Neural cell (in vitro differentiated cells): ENCODE measurements around the gene SMCO4. TPM values are rescaled to one million over a fixed set of nuclear protein-coding genes. Genes with fewer than 3 reads are reported as not detected.

Experiments used
- H2AFZ ChIP-seq: fragments of 200-600, 300-800 bp; sonication (generic), shearing (Covaris generic); 2 replicates; pipeline ENCODE4 v1.6.0; 2014; ENCODE audit warnings: low read depth, mild to moderate bottlenecking, antibody characterized with exemption, low read length, moderate library complexity
- H3F3A ChIP-seq: fragments of 200-600 bp; shearing (Covaris generic); 2 replicates; pipeline ENCODE4 v1.6.1; 2016; ENCODE audit warnings: mild to moderate bottlenecking, moderate library complexity, mixed read lengths, antibody characterized with exemption, low read length; ENCODE audit not compliant: insufficient read depth, poor library complexity, severe bottlenecking
- H3K27ac ChIP-seq: fragments of 200-600, 300-800 bp; sonication (generic), shearing (Covaris generic); 2 replicates; pipeline ENCODE4 v1.5.1; 2014; ENCODE audit warnings: mild to moderate bottlenecking, low read length, moderate library complexity
- H3K27me3 ChIP-seq: fragments of 300-800, 200-600 bp; sonication (generic), shearing (Covaris generic); 2 replicates; pipeline ENCODE4 v1.6.0; 2014; ENCODE audit warnings: mild to moderate bottlenecking, low read depth, low read length, moderate library complexity; ENCODE audit not compliant: insufficient read depth
- H3K36me3 ChIP-seq: fragments of 300-800, 200-600 bp; sonication (generic), shearing (Covaris generic); 2 replicates; pipeline ENCODE4 v1.5.1; 2014; ENCODE audit warnings: mild to moderate bottlenecking, antibody characterized with exemption, low read length, moderate library complexity; ENCODE audit not compliant: insufficient read depth
- H3K4me2 ChIP-seq: fragments of 300-800, 200-600 bp; sonication (generic), shearing (Covaris generic); 2 replicates; pipeline ENCODE4 v1.6.0; 2014; ENCODE audit warnings: mild to moderate bottlenecking, low read length
- H3K4me3 ChIP-seq: fragments of 300-800, 200-600 bp; sonication (generic), shearing (Covaris generic); 2 replicates; pipeline ENCODE4 v1.5.1; 2014; ENCODE audit warnings: mild to moderate bottlenecking, low read length, moderate library complexity
- H3K79me2 ChIP-seq: fragments of 200-600 bp; shearing (Covaris generic); replicated peaks from 2 replicates; pipeline ENCODE4 v1.6.0; 2014; ENCODE audit warnings: mild to moderate bottlenecking, low read length, moderate library complexity; ENCODE audit not compliant: insufficient read depth
- H3K9ac ChIP-seq: fragments of 300-800, 200-600 bp; sonication (generic), shearing (Covaris generic); 2 replicates; pipeline ENCODE4 v1.6.1; 2016; ENCODE audit warnings: mild to moderate bottlenecking, low read length, mixed read lengths
- H3K9me2 ChIP-seq: fragments of 200-600 bp; shearing (Covaris generic); 2 replicates; pipeline ENCODE4 v1.6.1; 2016; ENCODE audit warnings: mild to moderate bottlenecking, low read length, mixed read lengths; ENCODE audit not compliant: insufficient read depth
- H3K9me3 ChIP-seq: fragments of 200-600, 300-800 bp; sonication (generic), shearing (Covaris generic); 2 replicates; pipeline ENCODE4 v1.6.1; 2016; ENCODE audit warnings: mild to moderate bottlenecking, mixed run types, low read length, moderate library complexity, mixed read lengths
- H4K20me1 ChIP-seq: fragments of 200-600 bp; shearing (Covaris generic); 2 replicates; pipeline ENCODE4 v1.6.1; 2016; ENCODE audit warnings: mild to moderate bottlenecking, mixed run types; ENCODE audit not compliant: insufficient read depth
- EP300 ChIP-seq: fragments of 450-650 bp; conservative IDR thresholded peaks from 2 replicates; pipeline ENCODE4 v1.6.1; 2014; ENCODE audit warnings: antibody characterized with exemption, mild to moderate bottlenecking, moderate library complexity; ENCODE audit not compliant: poor library complexity, severe bottlenecking
- EZH2 ChIP-seq: fragments of 200-600, 300-800 bp; shearing (Covaris generic), sonication (generic); IDR thresholded peaks from 2 replicates; pipeline ENCODE4 v1.6.1; 2014; ENCODE audit warnings: antibody characterized with exemption, low read length, borderline replicate concordance, mild to moderate bottlenecking; ENCODE audit not compliant: insufficient read depth, poor library complexity, severe bottlenecking
- MXI1 ChIP-seq: fragments of 450-650 bp; conservative IDR thresholded peaks from 2 replicates; pipeline ENCODE4 v1.6.1; 2014; ENCODE audit warnings: antibody characterized with exemption, mild to moderate bottlenecking; ENCODE audit not compliant: poor library complexity, severe bottlenecking
- POLR2AphosphoS5 ChIP-seq: IDR thresholded peaks from 2 replicates; pipeline ENCODE4 v1.6.1; 2012
- RAD21 ChIP-seq: fragments of 450-650 bp; conservative IDR thresholded peaks from 2 replicates; pipeline ENCODE4 v1.6.1; 2014; ENCODE audit warnings: antibody characterized with exemption, mild to moderate bottlenecking, moderate library complexity
- SMC3 ChIP-seq: fragments of 450-650 bp; conservative IDR thresholded peaks from 2 replicates; pipeline ENCODE4 v1.6.1; 2014; ENCODE audit warnings: antibody characterized with exemption, mild to moderate bottlenecking, moderate library complexity; ENCODE audit not compliant: poor library complexity
- TAF1 ChIP-seq: IDR thresholded peaks from 2 replicates; pipeline ENCODE4 v1.6.1; 2012; ENCODE audit warnings: low read depth
- polyA plus RNA-seq: library from polyadenylated mRNA; depleted of rRNA; stranded (reverse); fragments of >200 nt; gene quantifications from 2 replicates; pipeline ENCODE4 v1.2.3, GENCODE V29; 2014
- TF ChIP-seq, protein P1 (sequence below): fragments of 450-650 bp; IDR thresholded peaks from 2 replicates; pipeline ENCODE4 v1.5.1; 2014; ENCODE audit warnings: antibody characterized with exemption, mild to moderate bottlenecking, moderate library complexity; ENCODE audit not compliant: poor library complexity, severe bottlenecking
- TF ChIP-seq, protein P2 (sequence below): IDR thresholded peaks from 2 replicates; pipeline ENCODE4 v1.6.1; 2012; ENCODE audit warnings: borderline replicate concordance

Gene SMCO4
- polyA plus RNA-seq, 1 donor from 2014 or later: 10.0 TPM

GRCh38 chr11:93519179-93519578, 24.0 kb downstream of the SMCO4 start:
- Histone ChIP-seq H3K9ac (no peak overlapping the region), H3K9me2 (no peaks in the 10 kb centered on the region), H3K4me2 (no peak overlapping the region), H3K36me3 (no peaks in the 10 kb centered on the region), H2AFZ (no peak overlapping the region), H3K27ac (no peak overlapping the region), H3F3A (no peaks in the 10 kb centered on the region), H3K27me3 (no peaks in the 10 kb centered on the region), H3K79me2 (no peaks in the 10 kb centered on the region), H3K4me3 (no peak overlapping the region), H4K20me1 (no peaks in the 10 kb centered on the region), H3K9me3 (no peaks in the 10 kb centered on the region)
- TF ChIP-seq, protein P1, sequence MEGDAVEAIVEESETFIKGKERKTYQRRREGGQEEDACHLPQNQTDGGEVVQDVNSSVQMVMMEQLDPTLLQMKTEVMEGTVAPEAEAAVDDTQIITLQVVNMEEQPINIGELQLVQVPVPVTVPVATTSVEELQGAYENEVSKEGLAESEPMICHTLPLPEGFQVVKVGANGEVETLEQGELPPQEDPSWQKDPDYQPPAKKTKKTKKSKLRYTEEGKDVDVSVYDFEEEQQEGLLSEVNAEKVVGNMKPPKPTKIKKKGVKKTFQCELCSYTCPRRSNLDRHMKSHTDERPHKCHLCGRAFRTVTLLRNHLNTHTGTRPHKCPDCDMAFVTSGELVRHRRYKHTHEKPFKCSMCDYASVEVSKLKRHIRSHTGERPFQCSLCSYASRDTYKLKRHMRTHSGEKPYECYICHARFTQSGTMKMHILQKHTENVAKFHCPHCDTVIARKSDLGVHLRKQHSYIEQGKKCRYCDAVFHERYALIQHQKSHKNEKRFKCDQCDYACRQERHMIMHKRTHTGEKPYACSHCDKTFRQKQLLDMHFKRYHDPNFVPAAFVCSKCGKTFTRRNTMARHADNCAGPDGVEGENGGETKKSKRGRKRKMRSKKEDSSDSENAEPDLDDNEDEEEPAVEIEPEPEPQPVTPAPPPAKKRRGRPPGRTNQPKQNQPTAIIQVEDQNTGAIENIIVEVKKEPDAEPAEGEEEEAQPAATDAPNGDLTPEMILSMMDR: no peak
- TF ChIP-seq, protein P2, sequence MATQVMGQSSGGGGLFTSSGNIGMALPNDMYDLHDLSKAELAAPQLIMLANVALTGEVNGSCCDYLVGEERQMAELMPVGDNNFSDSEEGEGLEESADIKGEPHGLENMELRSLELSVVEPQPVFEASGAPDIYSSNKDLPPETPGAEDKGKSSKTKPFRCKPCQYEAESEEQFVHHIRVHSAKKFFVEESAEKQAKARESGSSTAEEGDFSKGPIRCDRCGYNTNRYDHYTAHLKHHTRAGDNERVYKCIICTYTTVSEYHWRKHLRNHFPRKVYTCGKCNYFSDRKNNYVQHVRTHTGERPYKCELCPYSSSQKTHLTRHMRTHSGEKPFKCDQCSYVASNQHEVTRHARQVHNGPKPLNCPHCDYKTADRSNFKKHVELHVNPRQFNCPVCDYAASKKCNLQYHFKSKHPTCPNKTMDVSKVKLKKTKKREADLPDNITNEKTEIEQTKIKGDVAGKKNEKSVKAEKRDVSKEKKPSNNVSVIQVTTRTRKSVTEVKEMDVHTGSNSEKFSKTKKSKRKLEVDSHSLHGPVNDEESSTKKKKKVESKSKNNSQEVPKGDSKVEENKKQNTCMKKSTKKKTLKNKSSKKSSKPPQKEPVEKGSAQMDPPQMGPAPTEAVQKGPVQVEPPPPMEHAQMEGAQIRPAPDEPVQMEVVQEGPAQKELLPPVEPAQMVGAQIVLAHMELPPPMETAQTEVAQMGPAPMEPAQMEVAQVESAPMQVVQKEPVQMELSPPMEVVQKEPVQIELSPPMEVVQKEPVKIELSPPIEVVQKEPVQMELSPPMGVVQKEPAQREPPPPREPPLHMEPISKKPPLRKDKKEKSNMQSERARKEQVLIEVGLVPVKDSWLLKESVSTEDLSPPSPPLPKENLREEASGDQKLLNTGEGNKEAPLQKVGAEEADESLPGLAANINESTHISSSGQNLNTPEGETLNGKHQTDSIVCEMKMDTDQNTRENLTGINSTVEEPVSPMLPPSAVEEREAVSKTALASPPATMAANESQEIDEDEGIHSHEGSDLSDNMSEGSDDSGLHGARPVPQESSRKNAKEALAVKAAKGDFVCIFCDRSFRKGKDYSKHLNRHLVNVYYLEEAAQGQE: no peak
- no peak for TF ChIP-seq EP300
- TF ChIP-seq TAF1: no peak
- no peak for TF ChIP-seq RAD21
- TF ChIP-seq POLR2AphosphoS5: no peak
- TF ChIP-seq MXI1: no peak
- no peak for TF ChIP-seq EZH2
- no peak for TF ChIP-seq SMC3

- no peaks in the 10 kb centered on the region for H3K79me2 ChIP-seq
- no peaks in the 10 kb centered on the region for H3K9me3 ChIP-seq
- no peaks in the 10 kb centered on the region for H3K36me3 ChIP-seq
- H3K4me3 ChIP-seq: no peak overlapping the region
- no peaks in the 10 kb centered on the region for H3K27me3 ChIP-seq
- H3F3A ChIP-seq: no peaks in the 10 kb centered on the region
- no peaks in the 10 kb centered on the region for H3K9me2 ChIP-seq
- no peak overlapping the region for H3K27ac ChIP-seq
- TF ChIP-seq, protein P2: no peak
- no peak for TF ChIP-seq SMC3
- no peak for TF ChIP-seq POLR2AphosphoS5
- TF ChIP-seq MXI1: no peak
- TF ChIP-seq, protein P1: no peak
- no peak for TF ChIP-seq TAF1
- no peak for TF ChIP-seq EZH2
- TF ChIP-seq RAD21: no peak
- TF ChIP-seq EP300: no peak
- no peak overlapping the region for H2AFZ ChIP-seq
- no peak overlapping the region for H3K9ac ChIP-seq
- no peaks in the 10 kb centered on the region for H4K20me1 ChIP-seq
- no peak overlapping the region for H3K4me2 ChIP-seq
Observed at GRCh38 chr11:93518081-93518480, 25.1 kb downstream of the SMCO4 start.
